Stomach smooth muscle (tissue), 2 donors: Measurements from ENCODE around the gene ZNF554.
"Not testable (repeated sequence)": the region's sequence is repeated elsewhere in the genome, so short reads cannot be mapped to it uniquely, and the experiment has no call there.

Source experiments
- H3K27ac ChIP-seq: one replicate; pipeline ENCODE4 v1.7.0; 2013; ENCODE audit warnings: mild to moderate bottlenecking, low read length, inconsistent platforms
- H3K27me3 ChIP-seq, 2 donors: one replicate each; pipeline ENCODE4 v1.7.0; 2013; ENCODE audit warnings: low read length in 2 of 2; ENCODE audit not compliant: insufficient read depth in 2 of 2, control insufficient read depth in 1 of 2
- H3K36me3 ChIP-seq, 2 donors: one replicate each; pipeline ENCODE4 v1.7.0; 2013; ENCODE audit warnings: low read length in 2 of 2; ENCODE audit not compliant: control insufficient read depth in 2 of 2, insufficient read depth in 2 of 2
- H3K4me1 ChIP-seq: one replicate; pipeline ENCODE4 v1.7.0; 2013; ENCODE audit warnings: low read length; ENCODE audit not compliant: control insufficient read depth, insufficient read depth
- H3K4me3 ChIP-seq, 2 donors: one replicate each; pipeline ENCODE4 v1.7.0; 2013; ENCODE audit warnings: low read length in 2 of 2
- H3K9ac ChIP-seq, 2 donors: one replicate each; pipeline ENCODE4 v1.7.0; 2013; ENCODE audit warnings: low read length in 2 of 2, mild to moderate bottlenecking in 1 of 2
- H3K9me3 ChIP-seq, 2 donors: one replicate each; pipeline ENCODE4 v1.7.0; 2013; ENCODE audit warnings: low read length in 2 of 2; ENCODE audit not compliant: control insufficient read depth in 2 of 2
- donor health status: healthy.
- donor health status: Pancreatic carcinoma.

Gene ZNF554

DNA sequence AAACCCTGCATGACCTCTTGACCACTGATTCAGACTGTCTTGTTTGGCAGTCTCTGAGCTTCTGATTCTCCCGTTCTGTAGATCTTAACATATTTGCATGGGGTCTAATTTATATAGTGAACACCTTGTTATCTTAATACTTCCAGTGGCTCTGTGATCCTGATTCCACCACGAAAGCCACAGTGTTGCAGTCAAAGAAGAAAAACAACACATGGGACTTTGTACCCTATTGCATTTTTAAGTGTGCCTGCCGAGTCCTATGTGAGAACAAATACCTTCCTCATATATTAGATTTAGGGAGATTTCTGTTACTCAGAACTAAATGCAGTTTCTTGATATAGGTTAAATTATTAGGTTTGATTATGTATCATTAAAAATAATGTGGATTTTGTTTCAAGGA lies 35.2 kb downstream of the ZNF554 start:
- no peaks in the 10 kb centered on the region for H3K4me1 ChIP-seq
- H3K9ac ChIP-seq, result no peak overlapping the region
- peak overlapping the region in 1 of 2 donors; percentile 7 for H3K4me3 ChIP-seq
- peaks cover 37 to 43% of the 10 kb centered on the region in 2 donors for H3K36me3 ChIP-seq
- H3K27ac ChIP-seq, result no peak overlapping the region
- H3K27me3 ChIP-seq, result no peaks in the 10 kb centered on the region
- H3K9me3 ChIP-seq, result peaks cover 56 to 71% of the 10 kb centered on the region in 2 donors

DNA sequence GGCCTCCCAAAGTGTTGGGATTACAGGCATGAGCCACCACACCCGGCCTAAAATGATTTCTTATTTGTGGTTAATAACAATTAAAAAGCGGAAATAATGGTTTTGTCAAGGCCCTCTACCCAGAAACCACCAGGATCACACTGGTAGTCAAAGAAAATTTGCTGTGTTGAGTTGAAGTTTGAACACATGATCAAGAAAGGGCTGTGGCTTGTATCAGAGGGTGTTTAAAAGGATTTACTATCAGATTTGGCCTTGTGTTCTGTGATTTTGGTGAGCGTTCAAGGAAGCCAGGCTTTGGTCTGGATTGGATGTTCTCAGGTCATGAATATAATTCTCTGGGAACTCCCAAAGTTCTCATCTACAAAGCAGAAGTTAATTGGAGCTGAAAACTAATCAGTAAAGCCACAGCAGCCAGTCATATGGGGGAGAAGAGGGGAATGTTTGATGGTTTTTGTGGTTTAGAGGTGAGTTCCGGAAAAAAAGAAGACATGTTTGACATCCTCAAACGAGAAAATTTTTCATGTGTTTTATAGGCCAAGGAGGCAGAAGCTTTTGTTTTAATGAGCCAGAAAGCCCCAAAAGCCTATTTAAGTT lies 36.9 kb downstream of the ZNF554 start:
- Histone ChIP-seq H3K27me3 (no peaks in the 10 kb centered on the region), H3K4me1 (no peaks in the 10 kb centered on the region), H3K36me3 (peaks cover 24 to 32% of the 10 kb centered on the region in 2 donors), H3K9ac (no peak overlapping the region), H3K27ac (no peak overlapping the region), H3K4me3 (no peak overlapping the region), H3K9me3 (peaks cover 46 to 67% of the 10 kb centered on the region in 2 donors)

DNA sequence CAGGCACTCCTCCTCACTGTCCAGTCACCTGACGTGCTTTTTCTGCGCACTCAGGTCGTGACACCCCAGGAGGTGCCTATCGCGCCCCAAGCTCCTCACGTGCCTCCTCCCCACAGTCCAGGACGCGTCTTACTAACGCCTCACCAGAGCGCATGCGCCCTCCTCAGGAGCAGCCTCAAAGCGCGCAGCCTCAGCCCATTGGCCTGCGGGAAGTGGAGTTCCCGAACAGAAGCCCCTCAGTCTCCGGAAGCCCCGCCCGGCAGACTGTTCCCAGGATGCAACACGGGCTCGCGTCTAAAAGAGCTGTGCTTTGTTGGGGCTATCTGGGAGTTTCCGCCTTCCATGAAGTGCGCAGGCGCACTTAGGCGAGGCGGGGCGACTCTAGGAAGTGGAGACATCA lies 39.2 kb downstream of the ZNF554 start:
- Histone ChIP-seq H3K27ac (no peak overlapping the region), H3K4me1 (no peaks in the 10 kb centered on the region), H3K9me3 (peaks cover 26 to 51% of the 10 kb centered on the region in 2 donors), H3K4me3 (no peak overlapping the region), H3K36me3 (peaks cover 5 to 9% of the 10 kb centered on the region in 2 donors), H3K27me3 (no peaks in the 10 kb centered on the region), H3K9ac (no peak overlapping the region)

DNA sequence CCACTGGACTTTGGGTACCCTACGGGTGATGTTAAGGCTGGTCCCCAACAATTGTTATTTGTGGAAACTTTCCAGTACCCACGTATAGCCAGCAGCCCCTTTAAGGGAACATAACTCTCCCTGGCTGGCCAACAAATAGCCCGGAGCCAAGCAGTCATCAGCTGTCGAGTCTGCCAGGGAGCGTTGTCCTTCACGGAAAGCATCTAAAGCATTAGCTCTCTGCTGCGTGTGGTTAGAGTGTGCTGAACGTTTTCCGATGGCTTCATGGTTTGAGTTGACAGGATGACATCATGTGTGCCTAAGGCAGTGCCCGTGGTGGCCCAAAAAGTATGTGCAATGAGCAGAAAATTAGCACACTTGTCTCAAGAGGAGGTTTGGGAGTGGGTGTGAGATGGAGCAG lies 44.1 kb downstream of the ZNF554 start:
- Histone ChIP-seq H3K9me3 (peaks cover 0 to 14% of the 10 kb centered on the region in 2 donors), H3K36me3 (peaks cover 0 to under 1% of the 10 kb centered on the region in 2 donors), H3K27ac (no peak overlapping the region), H3K9ac (no peak overlapping the region), H3K4me3 (no peak overlapping the region), H3K4me1 (no peaks in the 10 kb centered on the region), H3K27me3 (no peaks in the 10 kb centered on the region)

DNA sequence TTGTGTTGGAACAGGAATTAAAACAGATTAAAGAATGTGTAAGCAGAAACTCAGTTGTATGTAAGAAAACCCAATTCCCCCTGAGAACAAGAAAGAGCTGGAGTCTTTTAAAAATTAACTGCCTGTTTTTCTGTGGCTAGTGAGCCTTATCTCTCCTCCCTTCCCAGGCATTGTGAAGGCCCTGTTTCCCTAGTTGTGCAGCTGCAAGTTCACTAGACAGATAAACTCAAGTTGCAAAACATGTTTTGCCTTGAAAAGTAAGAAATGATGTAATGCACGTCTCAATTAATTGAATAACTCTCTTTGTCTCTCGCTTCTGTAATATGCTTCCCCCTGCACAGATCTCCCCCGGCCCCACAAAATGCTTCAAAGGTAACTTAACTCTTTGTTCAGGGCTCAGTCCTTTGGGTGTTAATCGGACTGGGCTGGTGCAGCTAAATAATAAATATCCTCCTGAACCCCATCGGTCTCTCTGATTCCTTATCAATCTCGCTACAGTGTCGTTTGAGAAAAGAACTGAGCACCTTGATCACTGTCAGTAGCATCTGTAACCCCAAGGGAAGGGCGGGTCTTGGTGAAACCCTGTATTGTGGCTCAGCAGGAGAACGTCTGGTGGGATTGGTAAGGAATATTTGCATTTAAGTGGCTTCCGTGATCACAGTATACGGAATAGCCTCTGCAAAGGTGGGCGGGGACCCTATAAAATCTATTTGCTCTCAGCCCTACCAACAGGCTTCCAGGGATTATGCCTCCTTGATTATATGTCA lies 45.8 kb downstream of the ZNF554 start:
- Histone ChIP-seq H3K36me3 (no peaks in the 10 kb centered on the region), H3K9me3 (no peaks in the 10 kb centered on the region), H3K4me1 (no peaks in the 10 kb centered on the region), H3K9ac (no peak overlapping the region), H3K27me3 (no peaks in the 10 kb centered on the region), H3K27ac (no peak overlapping the region), H3K4me3 (no peak overlapping the region)

DNA sequence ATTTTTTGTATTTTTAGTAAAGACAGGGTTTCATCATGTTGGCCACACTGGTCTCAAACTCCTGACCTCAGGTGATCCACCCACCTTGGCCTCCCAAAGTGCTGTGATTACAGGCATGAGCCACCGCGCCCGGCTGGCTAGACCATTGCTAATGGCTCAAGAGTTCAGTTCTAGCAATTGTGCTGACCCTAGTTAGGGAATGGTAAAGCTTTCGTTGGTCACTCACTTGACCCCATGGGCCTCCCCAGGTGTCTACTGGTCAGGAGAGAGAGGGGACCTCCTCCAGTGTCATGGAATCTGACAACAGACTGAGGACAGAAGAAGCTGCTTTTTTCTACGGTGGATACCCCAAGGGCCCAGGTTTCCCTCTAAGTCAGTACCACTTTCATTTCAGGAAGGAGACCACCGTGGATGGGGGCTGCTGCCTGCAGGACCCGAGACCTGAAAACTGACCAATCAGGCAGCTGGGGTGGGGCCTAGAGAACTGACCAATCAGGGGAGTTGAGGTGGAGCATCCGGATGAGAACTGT lies 46.9 kb downstream of the ZNF554 start:
- Histone ChIP-seq H3K9me3 (no peaks in the 10 kb centered on the region), H3K27ac (no peak overlapping the region), H3K4me1 (no peaks in the 10 kb centered on the region), H3K36me3 (no peaks in the 10 kb centered on the region), H3K27me3 (no peaks in the 10 kb centered on the region), H3K4me3 (no peak overlapping the region), H3K9ac (no peak overlapping the region)

DNA sequence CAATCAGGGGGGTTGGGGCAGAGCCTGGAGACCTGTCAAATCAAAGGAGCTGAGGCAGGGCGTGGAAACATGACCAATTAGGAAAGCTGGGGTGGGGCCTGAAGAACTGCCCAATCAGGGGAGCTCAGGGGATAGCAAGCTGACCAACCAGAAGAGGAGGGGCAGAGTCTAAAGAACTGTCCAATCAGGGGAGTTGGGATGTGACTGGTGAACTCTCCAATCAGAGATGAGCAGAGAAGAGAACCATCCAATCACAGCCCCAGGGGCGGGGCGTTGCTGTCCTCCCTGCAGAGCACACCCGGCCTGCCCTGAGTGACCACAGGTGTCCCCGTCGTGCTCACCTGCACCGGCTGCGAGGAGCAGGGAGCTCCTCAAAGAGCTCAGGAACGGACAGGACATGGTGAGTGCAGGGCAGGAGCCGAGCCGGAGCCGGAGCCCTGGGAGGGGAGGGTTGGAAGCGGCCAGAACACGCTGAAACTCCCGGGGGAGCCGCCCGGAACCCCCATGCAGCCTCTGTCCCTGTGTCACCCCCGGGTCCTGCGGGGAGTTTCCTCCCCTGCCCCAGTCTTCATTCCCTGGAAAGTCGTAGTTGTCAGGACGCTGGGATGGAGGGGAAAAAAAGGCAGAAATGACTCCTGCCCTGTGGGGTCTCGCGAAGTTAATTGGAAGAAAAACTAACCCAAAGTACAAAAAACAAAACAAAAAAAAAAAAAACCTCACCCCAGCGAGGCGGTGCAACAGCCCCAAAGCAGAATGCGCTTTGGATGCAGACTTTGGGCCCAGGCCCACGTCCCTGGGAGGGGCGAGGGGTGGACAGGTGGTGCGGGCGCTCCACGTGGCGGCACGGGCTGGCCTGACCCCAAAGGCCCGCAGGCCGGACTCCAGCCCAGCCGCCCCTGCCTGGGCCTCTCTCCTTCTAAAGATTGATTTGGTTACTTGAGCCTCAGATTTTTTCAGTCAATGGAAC lies 47.6 kb downstream of the ZNF554 start, which contains the start of gene ZNF556:
Gene ZNF556 (plus strand): TSS at position 311 of the 967 bp plus-strand sequence. CDS start 87 bp downstream, at position 398.
- no peaks in the 10 kb centered on the region for H3K27me3 ChIP-seq
- H3K27ac ChIP-seq, result no peak within 1 kb of the TSS
- H3K4me1 ChIP-seq, result no peaks in the 10 kb centered on the region
- no peak within 1 kb of the TSS for H3K4me3 ChIP-seq
- H3K9ac ChIP-seq, result no peak within 1 kb of the TSS
- no peaks in the 10 kb centered on the region for H3K9me3 ChIP-seq
- no peaks in the 10 kb centered on the region for H3K36me3 ChIP-seq

DNA sequence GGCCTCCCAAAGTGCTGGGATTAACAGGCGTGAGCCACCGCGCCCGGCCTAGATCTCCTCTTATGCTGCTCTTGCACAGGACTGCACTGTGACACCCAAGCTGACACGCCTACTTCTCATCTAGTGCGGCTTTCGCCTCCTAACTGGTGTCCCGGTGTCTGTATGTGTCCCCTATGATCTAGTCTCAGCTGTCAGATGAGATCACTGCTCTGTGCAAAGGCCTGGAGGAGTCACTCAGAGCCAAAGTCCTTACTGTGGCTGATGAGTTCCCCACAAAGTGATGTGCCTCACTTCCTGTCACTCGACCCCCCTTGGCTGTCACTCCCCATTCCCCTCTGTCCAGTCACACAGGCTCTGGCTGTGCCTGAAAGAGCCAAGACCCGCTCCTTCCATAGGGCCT lies 50.0 kb downstream of the ZNF554 start:
- Histone ChIP-seq H3K27ac (no peak overlapping the region), H3K27me3 (no peaks in the 10 kb centered on the region), H3K9ac (no peak overlapping the region), H3K36me3 (no peaks in the 10 kb centered on the region), H3K4me3 (no peak overlapping the region), H3K9me3 (no peaks in the 10 kb centered on the region), H3K4me1 (no peaks in the 10 kb centered on the region)

DNA sequence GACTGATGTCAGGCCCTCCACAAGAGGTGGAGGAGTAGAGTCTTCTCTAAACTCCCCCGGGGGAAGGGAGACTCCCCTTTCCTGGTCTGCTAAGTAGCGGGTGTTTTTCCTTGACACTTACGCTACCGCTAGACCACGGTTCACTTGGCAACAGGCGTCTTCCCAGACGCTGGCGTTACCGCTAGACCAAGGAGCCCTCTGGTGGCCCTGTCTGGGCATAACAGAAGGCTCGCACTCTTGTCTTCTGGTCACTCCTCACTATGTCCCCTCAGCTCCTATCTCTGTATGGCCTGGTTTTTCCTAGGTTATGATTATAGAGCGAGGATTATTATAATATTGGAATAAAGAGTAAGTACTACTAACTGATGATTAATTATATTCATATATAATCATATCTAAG lies 52.5 kb downstream of the ZNF554 start:
- H3K27ac ChIP-seq, H3K9me3 ChIP-seq, H3K36me3 ChIP-seq, H3K4me1 ChIP-seq, H3K4me3 ChIP-seq, H3K27me3 ChIP-seq, H3K9ac ChIP-seq: not testable (repeated sequence)
